SK-N-MC (cell line): ENCODE results near the gene YY1AP1.
"Not testable (repeated sequence)": the region's sequence is repeated elsewhere in the genome, so short reads cannot be mapped to it uniquely, and the experiment has no call there.

Experiments used
- EZH2 ChIP-seq: fragments of 200-600 bp; sonication (generic); IDR thresholded peaks from one replicate; pipeline ENCODE4 v1.6.1; 2017; ENCODE audit warnings: antibody characterized with exemption
- POLR2AphosphoS5 ChIP-seq: IDR thresholded peaks from 2 replicates; pipeline ENCODE4 v1.6.1; 2012; ENCODE audit warnings: mild to moderate bottlenecking, low read depth, low read length, borderline replicate concordance

- TF ChIP-seq POLR2AphosphoS5, EZH2: not testable (repeated sequence)
Observed at GRCh38 chr1:155642559-155643180, 45.9 kb downstream of the YY1AP1 start.
